Liver (tissue), 9 donors: ENCODE data around the gene MAPKAP1. TPM values are rescaled to one million over a fixed set of nuclear protein-coding genes. Genes with fewer than 3 reads are reported as not detected.
A peak's percentile ranks its signal among the peaks of the same experiment; 100 is the strongest.

Experiments
- DNase-seq: peaks from one replicate; pipeline ENCODE4 v3.0.0-alpha.2; 2017; ENCODE audit warnings: low spot score
- H3K27ac ChIP-seq, 2 donors: one replicate each; pipeline ENCODE4 v1.7.0; 2013; ENCODE audit warnings: inconsistent platforms in 2 of 2, low read length in 2 of 2, control low read depth in 1 of 2, low read depth in 1 of 2, mild to moderate bottlenecking in 1 of 2
- H3K27me3 ChIP-seq, 4 donors: one replicate each; pipeline versions ENCODE4 v1.6.1 to v1.7.0; 2013; ENCODE audit warnings: low read length in 3 of 4, inconsistent platforms in 1 of 4, mild to moderate bottlenecking in 1 of 4, moderate library complexity in 1 of 4; ENCODE audit not compliant: control insufficient read depth in 4 of 4, insufficient read depth in 4 of 4
- H3K36me3 ChIP-seq, 4 donors: one replicate each; pipeline versions ENCODE4 v1.6.1 to v1.7.0; 2013; ENCODE audit warnings: low read length in 3 of 4, mild to moderate bottlenecking in 3 of 4, low read depth in 1 of 4, moderate library complexity in 1 of 4; ENCODE audit not compliant: control insufficient read depth in 4 of 4, insufficient read depth in 3 of 4
- H3K4me1 ChIP-seq, 4 donors: one replicate each; pipeline versions ENCODE4 v1.6.1 to v1.7.0; 2013; ENCODE audit warnings: low read length in 3 of 4, mild to moderate bottlenecking in 3 of 4, moderate library complexity in 1 of 4; ENCODE audit not compliant: control insufficient read depth in 4 of 4, insufficient read depth in 4 of 4
- H3K4me3 ChIP-seq, 3 donors: one replicate each; pipeline versions ENCODE4 v1.6.1 to v1.7.0; 2013; ENCODE audit warnings: low read length in 3 of 3, control low read depth in 1 of 3, low read depth in 1 of 3, mild to moderate bottlenecking in 1 of 3
- H3K9ac ChIP-seq, 2 donors: one replicate each; pipeline ENCODE4 v1.7.0; 2013; ENCODE audit warnings: low read length in 2 of 2, mild to moderate bottlenecking in 2 of 2, moderate library complexity in 2 of 2, control low read depth in 1 of 2, low read depth in 1 of 2
- H3K9me3 ChIP-seq, 4 donors: one replicate each; pipeline versions ENCODE4 v1.6.1 to v1.7.0; 2013; ENCODE audit warnings: low read length in 3 of 4; ENCODE audit not compliant: control insufficient read depth in 4 of 4
- ATF3 ChIP-seq: IDR thresholded peaks from 2 replicates; pipeline ENCODE4 v1.6.1; 2016; ENCODE audit warnings: antibody characterized with exemption
- FOXA1 ChIP-seq: IDR thresholded peaks from 2 replicates; pipeline ENCODE4 v1.6.1; 2016; ENCODE audit warnings: antibody characterized with exemption
- FOXA2 ChIP-seq: IDR thresholded peaks from 2 replicates; pipeline ENCODE4 v1.6.1; 2016; ENCODE audit warnings: antibody characterized with exemption
- GABPA ChIP-seq, 2 donors: IDR thresholded peaks in 1 of 2; conservative IDR thresholded peaks in 1 of 2; 2 replicates each; pipeline ENCODE4 v1.6.1; 2016; ENCODE audit warnings: antibody characterized with exemption in 2 of 2, mild to moderate bottlenecking in 1 of 2, moderate library complexity in 1 of 2
- HNF4G ChIP-seq: IDR thresholded peaks from 2 replicates; pipeline ENCODE4 v1.6.1; 2016; ENCODE audit warnings: antibody characterized with exemption
- NR2F2 ChIP-seq: IDR thresholded peaks from 2 replicates; pipeline ENCODE4 v1.6.1; 2016; ENCODE audit warnings: antibody characterized with exemption
- RAD21 ChIP-seq, 2 donors: IDR thresholded peaks; 2 replicates each; pipeline ENCODE4 v1.6.1; 2016; ENCODE audit warnings: antibody characterized with exemption in 2 of 2, mild to moderate bottlenecking in 2 of 2
- REST ChIP-seq: IDR thresholded peaks from 2 replicates; pipeline ENCODE4 v1.6.1; 2016; ENCODE audit warnings: antibody characterized with exemption, mild to moderate bottlenecking
- SP1 ChIP-seq: IDR thresholded peaks from 2 replicates; pipeline ENCODE4 v1.6.1; 2018; ENCODE audit warnings: antibody characterized with exemption, mild to moderate bottlenecking
- YY1 ChIP-seq: IDR thresholded peaks from 2 replicates; pipeline ENCODE4 v1.6.1; 2016; ENCODE audit warnings: antibody characterized with exemption, mild to moderate bottlenecking
- ZBTB33 ChIP-seq: IDR thresholded peaks from 2 replicates; pipeline ENCODE4 v1.6.1; 2016; ENCODE audit warnings: antibody characterized with exemption
- WGBS: extraction: QIAGEN DNeasy Blood & Tissue Kit; methylation state at CpG from one replicate; pipeline ENCODE4 v1.1.7; 2013; 5-methylcytosine and 5-hydroxymethylcytosine counted together
- polyA plus RNA-seq, 2 donors: library from polyadenylated mRNA; stranded (reverse) in 1 of 2; unstranded in 1 of 2; fragments of 200-250 nt in 1 of 2; fragments of >200 nt in 1 of 2; fragmentation: Nextera tagmentation in 1 of 2; extraction: Ambion mirVana in 1 of 2; gene quantifications; one replicate each; pipeline versions ENCODE4 v1.2.1 to v1.2.3, GENCODE V29; 2013 to 2015
- total RNA-seq, 2 donors: library from RNA; depleted of rRNA; stranded (reverse); fragments of >200 nt; gene quantifications; one replicate each; pipeline ENCODE4 v1.2.3, GENCODE V29; 2014
- donor health status: healthy.
- donor health status: healthy.
- donor health status: healthy.
- donor health status: healthy.
- donor health status: healthy.

The MAPKAP1 gene
- total and polyA plus RNA-seq, 4 donors, result 23.6 to 55.9 (median 32.7) TPM

GRCh38 chr9:125468646-125469045 is 238.4 kb downstream of the MAPKAP1 start (continued):
- no peak for TF ChIP-seq REST
- peak; percentile 74 for TF ChIP-seq YY1
- no peak for TF ChIP-seq ATF3
- peak; percentile 43 for TF ChIP-seq SP1

DNA sequence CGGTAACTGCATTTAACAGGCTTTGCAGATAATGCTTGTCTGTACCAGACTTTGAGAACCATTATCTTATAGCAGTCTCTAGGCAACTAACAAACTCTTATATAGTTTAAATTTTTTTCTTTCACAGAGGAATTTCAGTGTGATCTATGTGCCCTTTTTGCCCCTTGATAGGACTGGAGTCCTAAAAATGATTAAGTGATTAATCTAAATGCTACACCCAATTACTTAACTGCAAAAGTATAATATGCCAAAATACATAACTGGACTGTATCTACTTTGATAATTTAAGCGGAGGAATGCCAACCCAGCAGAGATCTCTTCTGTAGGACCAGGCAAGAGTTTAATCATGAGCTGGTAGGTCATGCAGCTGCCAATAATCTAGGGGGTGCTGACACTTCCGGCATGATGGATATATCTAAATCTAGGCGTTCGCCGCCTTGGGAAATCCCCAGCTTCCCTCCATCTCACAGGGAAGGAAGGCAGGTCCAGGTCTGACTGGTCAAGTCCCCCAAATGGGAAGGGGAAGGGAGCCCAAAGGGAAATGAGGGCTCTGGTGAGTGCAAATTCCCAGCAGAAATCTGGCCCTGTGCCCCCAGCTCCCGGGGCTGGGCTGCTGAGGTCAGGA is 239.8 kb downstream of the MAPKAP1 start:
- no peak for DNase-seq

DNA sequence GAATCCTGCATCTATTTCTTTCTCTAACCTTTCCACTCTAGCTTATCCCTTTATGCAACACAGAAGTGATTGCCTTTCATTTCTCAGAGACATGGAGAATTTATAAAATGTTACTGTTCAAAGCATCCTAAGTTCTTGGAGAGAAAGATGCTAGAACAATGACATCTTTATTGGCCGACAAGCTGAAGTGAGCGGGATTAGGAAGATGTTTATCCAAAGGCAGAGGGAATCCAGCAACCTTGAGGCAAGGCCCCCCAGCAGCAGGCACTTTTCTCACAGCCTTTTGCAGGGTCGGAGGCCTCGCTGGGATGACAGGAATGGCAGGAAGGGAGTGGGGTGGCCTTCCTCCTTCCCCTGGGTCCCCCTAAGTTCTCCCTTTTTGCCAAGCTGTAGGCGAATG is 240.6 kb downstream of the MAPKAP1 start:
- Histone ChIP-seq H3K9me3 (no peaks in the 10 kb centered on the region), H3K27ac (no peak overlapping the region), H3K9ac (no peak overlapping the region), H3K27me3 (no peaks in the 10 kb centered on the region), H3K4me1 (peaks cover 10 to 26% (median 23%) of the 10 kb centered on the region in 4 donors), H3K36me3 (peaks cover 0 to 2% (median under 1%) of the 10 kb centered on the region in 4 donors), H3K4me3 (no peak overlapping the region)
- DNase-seq, result no peak
- WGBS, result 96% methylated on average over 5 of the region's 5 CpGs
- TF ChIP-seq FOXA1 (no peak), FOXA2 (no peak), ZBTB33 (no peak), REST (no peak), GABPA (IDR thresholded peaks at IDR 0.05 in 1 of 2, conservative IDR thresholded peaks at IDR 0.05 in 1 of 2) (no peak), RAD21 (IDR thresholded peaks at IDR 0.05) (no peak), HNF4G (no peak)

More for the DNA sequence above, 239.8 kb downstream of the MAPKAP1 start:
- H3K4me3 ChIP-seq, result no peak overlapping the region
- no peak overlapping the region for H3K27ac ChIP-seq
- H3K27me3 ChIP-seq, result no peaks in the 10 kb centered on the region
- no peaks in the 10 kb centered on the region for H3K9me3 ChIP-seq
- H3K36me3 ChIP-seq, result peaks cover 0 to 2% (median under 1%) of the 10 kb centered on the region in 4 donors
- H3K9ac ChIP-seq, result no peak overlapping the region
- peaks cover 11 to 23% (median 20%) of the 10 kb centered on the region in 4 donors for H3K4me1 ChIP-seq
- TF ChIP-seq SP1, result no peak
- TF ChIP-seq NR2F2, result peak; percentile 28
- WGBS, result 82% methylated on average over 7 of the region's 7 CpGs
